Colonic mucosa (tissue), 4 donors: Measurements from ENCODE around the gene EYS. TPM values are rescaled to one million over a fixed set of nuclear protein-coding genes. Genes with fewer than 3 reads are reported as not detected.

ENCODE experiments used
- DNase-seq: peaks from one replicate; pipeline ENCODE4 v3.0.0-alpha.2; 2020
- H3K27ac ChIP-seq: fragments of 200-600 bp; one replicate; pipeline ENCODE4 v1.8.0; 2021
- H3K27me3 ChIP-seq: fragments of 200-600 bp; one replicate; pipeline ENCODE4 v1.8.0; 2021
- H3K36me3 ChIP-seq: fragments of 200-600 bp; one replicate; pipeline ENCODE4 v1.8.0; 2021
- H3K4me1 ChIP-seq: fragments of 200-600 bp; one replicate; pipeline ENCODE4 v1.8.0; 2021; ENCODE audit warnings: mild to moderate bottlenecking
- H3K4me3 ChIP-seq: fragments of 200-600 bp; one replicate; pipeline ENCODE4 v1.8.0; 2021
- H3K9ac ChIP-seq, 2 donors: one replicate each; pipeline ENCODE4 v1.7.0; 2013; ENCODE audit warnings: control low read depth in 2 of 2, low read depth in 2 of 2, low read length in 2 of 2
- H3K9me3 ChIP-seq: fragments of 200-600 bp; one replicate; pipeline ENCODE4 v1.8.0; 2021
- intact Hi-C: fragments of 100-400 bp; cut with DNase I; formaldehyde crosslinking; loops from one replicate; pipeline ENCODE4 v1.14.1; 2022
- total RNA-seq, 2 donors: library from RNA; stranded (reverse); fragmentation: NEBNext Ultra II Directional in 1 of 2; extraction: Animal tissue kit (Norgen Biotek cat#: 25700) in 1 of 2; gene quantifications; one replicate each; pipeline ENCODE4 v1.2.1, GENCODE V29; 2021
- TF ChIP-seq, protein P1 (sequence below): fragments of 200-600 bp; IDR thresholded peaks from one replicate; pipeline ENCODE4 v1.8.0; 2022; ENCODE audit warnings: antibody characterized with exemption, mild to moderate bottlenecking
- donor health status: healthy.
- donor health status: DM: no; HTN: no; CAD: no.
- donor health status: DM: no; HTN: no; CAD: no.

Gene EYS
- total RNA-seq, 2 donors from 2014 or later = 0.64 to 0.82 TPM

DNA sequence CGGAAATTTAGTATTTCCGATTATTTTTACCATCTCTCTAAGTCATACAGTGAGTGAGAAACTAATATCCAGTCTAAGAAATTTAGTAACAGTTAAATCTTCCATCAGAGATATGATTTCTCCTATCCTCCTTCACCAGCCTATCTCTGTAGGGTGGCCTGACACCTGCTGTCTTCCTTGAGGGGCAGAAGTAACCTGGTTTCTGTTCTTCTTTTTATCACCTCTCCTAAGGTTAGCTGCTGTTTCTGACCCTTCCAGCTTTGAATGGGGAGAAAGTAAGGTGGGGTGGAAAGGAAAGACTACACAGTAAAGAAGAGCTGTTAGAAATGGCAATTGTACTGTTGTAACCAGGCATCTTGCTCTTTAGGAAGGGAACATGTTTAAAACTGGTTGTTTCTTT, 1623.8 kb downstream of the EYS start:
- Histone ChIP-seq H3K36me3 (no peaks in the 10 kb centered on the region), H3K4me1 (peaks cover 4% of the 10 kb centered on the region)
- intact Hi-C loops = no loop called here

DNA sequence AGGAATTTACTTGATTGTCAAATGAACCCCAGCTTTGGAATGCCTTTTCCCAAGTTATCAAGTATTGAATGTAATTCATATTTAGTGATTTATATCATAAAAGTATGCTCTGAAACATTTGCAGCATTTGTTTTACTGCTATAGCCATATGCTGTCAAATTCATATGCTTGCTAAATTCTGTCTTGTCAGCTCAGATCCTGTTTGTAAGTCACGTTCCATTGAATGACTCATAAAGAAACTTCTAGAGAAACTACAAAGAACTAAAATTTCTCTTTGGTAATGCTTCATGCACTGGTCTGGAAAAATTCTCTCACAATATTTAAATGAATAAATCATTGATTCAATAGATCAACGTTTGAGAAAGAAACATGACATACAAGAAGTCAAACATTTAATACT, 1625.6 kb downstream of the EYS start:
- no peak for DNase-seq
- H3K36me3 ChIP-seq = no peaks in the 10 kb centered on the region
- H3K4me3 ChIP-seq = no peak overlapping the region
- H3K4me1 ChIP-seq = peaks cover 4% of the 10 kb centered on the region
- H3K27ac ChIP-seq = no peak overlapping the region
- H3K9me3 ChIP-seq = no peaks in the 10 kb centered on the region
- no peak overlapping the region for H3K9ac ChIP-seq
- TF ChIP-seq, protein P1, sequence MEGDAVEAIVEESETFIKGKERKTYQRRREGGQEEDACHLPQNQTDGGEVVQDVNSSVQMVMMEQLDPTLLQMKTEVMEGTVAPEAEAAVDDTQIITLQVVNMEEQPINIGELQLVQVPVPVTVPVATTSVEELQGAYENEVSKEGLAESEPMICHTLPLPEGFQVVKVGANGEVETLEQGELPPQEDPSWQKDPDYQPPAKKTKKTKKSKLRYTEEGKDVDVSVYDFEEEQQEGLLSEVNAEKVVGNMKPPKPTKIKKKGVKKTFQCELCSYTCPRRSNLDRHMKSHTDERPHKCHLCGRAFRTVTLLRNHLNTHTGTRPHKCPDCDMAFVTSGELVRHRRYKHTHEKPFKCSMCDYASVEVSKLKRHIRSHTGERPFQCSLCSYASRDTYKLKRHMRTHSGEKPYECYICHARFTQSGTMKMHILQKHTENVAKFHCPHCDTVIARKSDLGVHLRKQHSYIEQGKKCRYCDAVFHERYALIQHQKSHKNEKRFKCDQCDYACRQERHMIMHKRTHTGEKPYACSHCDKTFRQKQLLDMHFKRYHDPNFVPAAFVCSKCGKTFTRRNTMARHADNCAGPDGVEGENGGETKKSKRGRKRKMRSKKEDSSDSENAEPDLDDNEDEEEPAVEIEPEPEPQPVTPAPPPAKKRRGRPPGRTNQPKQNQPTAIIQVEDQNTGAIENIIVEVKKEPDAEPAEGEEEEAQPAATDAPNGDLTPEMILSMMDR = no peak
- no peaks in the 10 kb centered on the region for H3K27me3 ChIP-seq
- intact Hi-C loops = no loop called here

More for the DNA sequence above, 1623.8 kb downstream of the EYS start:
- Histone ChIP-seq H3K9me3 (no peaks in the 10 kb centered on the region), H3K27ac (no peak overlapping the region), H3K27me3 (no peaks in the 10 kb centered on the region), H3K9ac (no peak overlapping the region), H3K4me3 (no peak overlapping the region)
- no peak for DNase-seq
- TF ChIP-seq, protein P1 = no peak

GRCh38 chr6:64074981-64075380, 1632.0 kb downstream of the EYS start:
- no peaks in the 10 kb centered on the region for H3K36me3 ChIP-seq
- intact Hi-C loops = no loop called here
- H3K4me1 ChIP-seq = no peaks in the 10 kb centered on the region
- no peak for DNase-seq
- TF ChIP-seq, protein P1 = no peak
- H3K9me3 ChIP-seq = no peaks in the 10 kb centered on the region
- no peak overlapping the region for H3K9ac ChIP-seq
- H3K4me3 ChIP-seq = no peak overlapping the region
- no peak overlapping the region for H3K27ac ChIP-seq
- H3K27me3 ChIP-seq = no peaks in the 10 kb centered on the region

GRCh38 chr6:64072686-64073085, 1634.3 kb downstream of the EYS start:
- TF ChIP-seq, protein P1 = no peak
- intact Hi-C loops = no loop called here
- Histone ChIP-seq H3K4me3 (no peak overlapping the region), H3K4me1 (no peaks in the 10 kb centered on the region), H3K27ac (no peak overlapping the region), H3K36me3 (no peaks in the 10 kb centered on the region), H3K9me3 (no peaks in the 10 kb centered on the region), H3K27me3 (no peaks in the 10 kb centered on the region), H3K9ac (no peak overlapping the region)
- no peak for DNase-seq

- TF ChIP-seq, protein P1 = no peak
- no peaks in the 10 kb centered on the region for H3K27me3 ChIP-seq
- H3K4me1 ChIP-seq = no peaks in the 10 kb centered on the region
- no peak overlapping the region for H3K9ac ChIP-seq
- intact Hi-C loops = no loop called here
- no peaks in the 10 kb centered on the region for H3K36me3 ChIP-seq
- H3K4me3 ChIP-seq = no peak overlapping the region
- no peak overlapping the region for H3K27ac ChIP-seq
- H3K9me3 ChIP-seq = no peaks in the 10 kb centered on the region
- no peak for DNase-seq
These were observed 1642.1 kb downstream of the EYS start for GRCh38 chr6:64064919-64065318.
